Measurements from ENCODE around the gene DHRS12.

DNA sequence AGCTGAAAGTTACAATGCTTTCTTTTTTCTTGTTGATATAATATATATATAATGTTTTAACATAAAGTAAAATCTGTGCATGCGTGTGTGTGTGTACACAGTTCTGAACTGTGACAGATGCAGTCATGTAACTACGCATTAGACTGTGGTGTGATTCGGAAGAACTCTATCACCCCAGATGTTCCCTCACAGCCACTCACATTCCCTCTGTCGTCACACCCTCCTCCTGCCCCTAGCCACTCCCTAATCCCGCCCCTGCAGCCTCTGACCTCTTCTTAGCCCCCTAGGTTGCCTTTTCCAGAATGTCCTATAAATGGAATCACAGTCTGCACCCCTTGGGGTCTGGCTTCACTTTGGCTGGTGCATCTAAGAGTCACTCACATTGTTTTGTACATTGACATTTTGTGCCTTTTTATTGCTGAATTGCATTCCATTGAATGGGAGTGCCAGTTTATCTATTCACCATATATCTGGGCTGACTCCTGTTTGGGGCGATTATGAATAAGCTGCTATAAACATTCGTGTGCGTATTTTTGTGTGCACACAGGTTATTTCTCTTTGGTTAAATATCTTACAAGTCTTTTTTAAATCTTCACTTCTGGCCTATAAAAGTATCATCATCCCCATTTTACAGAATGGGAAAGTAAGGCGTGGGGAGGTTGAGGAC, 20.4 kb downstream of the DHRS12 start:
- TF ChIP-seq GATA3 (IDR thresholded peaks at IDR 0.05; ENCODE audit: low read depth, low read length), result no peak
- TF ChIP-seq GATA2 (IDR thresholded peaks at IDR 0.05; ENCODE audit: low read depth, low read length), result no peak

All from SH-SY5Y (cell line).